T-cell (primary cell): Measurements from ENCODE around the gene GPR32. TPM values are rescaled to one million over a fixed set of nuclear protein-coding genes. Genes with fewer than 3 reads are reported as not detected.

Experiments used
- ATAC-seq, 4 experiments: fragments of 200-7000 bp in 3 of 4; fragments of 150-1000 bp in 1 of 4; cut with Tn5 transposase; replicated peaks in 1 of 4; 1 replicate in 3 of 4; 2 replicates in 1 of 4; pipeline ENCODE4 v1.10.0; 2021; ENCODE audit warnings: moderate library complexity in 3 of 4, mild to moderate bottlenecking in 2 of 4, moderate number of reproducible peaks in 1 of 4
- CTCF ChIA-PET, 2 donors: fragments of 300-600 bp; sonication (Branson Sonifier 250); formaldehyde crosslinking; loops; one replicate each; lab custom pipeline; 2022; ENCODE audit warnings: antibody characterized with exemption in 2 of 2; lab: Charles Lee
- POLR2A ChIA-PET, 2 donors: fragments of 300-600 bp; sonication (Branson Sonifier 250); formaldehyde crosslinking; loops; one replicate each; lab custom pipeline; 2022; ENCODE audit warnings: antibody characterized with exemption in 2 of 2; lab: Charles Lee
- DNase-seq, 35 experiments: peaks; one replicate each; pipeline versions ENCODE4 v3.0.0 to v3.0.0-alpha.2; 2013 to 2023
- H3K27ac ChIP-seq: one replicate; pipeline ENCODE4 v1.5.1; 2013; ENCODE audit warnings: low read length
- H3K27me3 ChIP-seq, 2 experiments: replicated peaks in 1 of 2; 1 replicate in 1 of 2; 2 replicates in 1 of 2; pipeline versions ENCODE4 v1.6.1 to v1.7.0; 2013; ENCODE audit warnings: low read length in 1 of 2, mixed read lengths in 1 of 2; ENCODE audit not compliant: control insufficient read depth in 2 of 2, insufficient read depth in 2 of 2; ENCODE audit errors: extremely low read depth in 1 of 2
- H3K36me3 ChIP-seq, 2 donors: 1 replicate in 1 of 2; 2 replicates in 1 of 2; pipeline versions ENCODE4 v1.6.1 to v1.7.0; 2013; ENCODE audit warnings: low read length in 1 of 2; ENCODE audit not compliant: control insufficient read depth in 2 of 2, insufficient read depth in 1 of 2; ENCODE audit errors: extremely low read depth in 1 of 2
- H3K4me1 ChIP-seq, 2 experiments: 1 replicate in 1 of 2; 2 replicates in 1 of 2; pipeline versions ENCODE4 v1.6.1 to v1.7.0; 2013; ENCODE audit warnings: low read length in 2 of 2, mixed read lengths in 1 of 2; ENCODE audit not compliant: insufficient read depth in 2 of 2, control insufficient read depth in 1 of 2; ENCODE audit errors: extremely low read depth in 1 of 2
- H3K4me3 ChIP-seq, 2 donors: 1 replicate in 1 of 2; 2 replicates in 1 of 2; pipeline versions ENCODE4 v1.5.1 to v1.7.0; 2013; ENCODE audit warnings: mild to moderate bottlenecking in 2 of 2, low read length in 1 of 2, moderate library complexity in 1 of 2; ENCODE audit not compliant: control insufficient read depth in 1 of 2; ENCODE audit errors: extremely low read depth in 1 of 2
- H3K9me3 ChIP-seq: 2 replicates; pipeline ENCODE4 v1.7.0; 2013
- H3K27ac Mint-ChIP-seq, 2 donors: one replicate each; pipeline ENCODE4 v1.8.0; 2020 to 2021; ENCODE audit warnings: mild to moderate bottlenecking in 2 of 2, mixed read lengths in 2 of 2
- H3K27me3 Mint-ChIP-seq, 2 donors: one replicate each; pipeline ENCODE4 v1.8.0; 2021 to 2022; ENCODE audit warnings: mixed read lengths in 2 of 2
- H3K36me3 Mint-ChIP-seq: one replicate; pipeline ENCODE4 v1.8.0; 2021; ENCODE audit warnings: mixed read lengths
- H3K4me1 Mint-ChIP-seq, 3 donors: one replicate each; pipeline ENCODE4 v1.8.0; 2020 to 2022; ENCODE audit warnings: mixed read lengths in 3 of 3, mild to moderate bottlenecking in 1 of 3
- H3K4me3 Mint-ChIP-seq, 3 donors: one replicate each; pipeline ENCODE4 v1.8.0; 2020 to 2022; ENCODE audit warnings: mild to moderate bottlenecking in 3 of 3, mixed read lengths in 3 of 3, moderate library complexity in 3 of 3
- H3K9me3 Mint-ChIP-seq, 3 donors: one replicate each; pipeline ENCODE4 v1.8.0; 2020 to 2022; ENCODE audit warnings: mixed read lengths in 3 of 3
- WGBS: methylation state at CpG from one replicate; pipeline ENCODE4 v1.1.5; 2013; ENCODE audit warnings: missing lambda C conversion rate; ENCODE audit not compliant: insufficient coverage; 5-methylcytosine and 5-hydroxymethylcytosine counted together
- total RNA-seq, 35 experiments: library from RNA in 6 of 35; stranded (reverse) in 6 of 35; fragments of 120-200 nt in 1 of 35; gene quantifications; one replicate each; pipeline versions ENCODE4 v1.2.1 to v1.2.4 and lab custom pipeline; 2013 to 2026

The GPR32 gene
- total RNA-seq, 5 donors from 2014 or later (not counting 1 experiment from before 2014, with no cell fraction given): not detected

DNA sequence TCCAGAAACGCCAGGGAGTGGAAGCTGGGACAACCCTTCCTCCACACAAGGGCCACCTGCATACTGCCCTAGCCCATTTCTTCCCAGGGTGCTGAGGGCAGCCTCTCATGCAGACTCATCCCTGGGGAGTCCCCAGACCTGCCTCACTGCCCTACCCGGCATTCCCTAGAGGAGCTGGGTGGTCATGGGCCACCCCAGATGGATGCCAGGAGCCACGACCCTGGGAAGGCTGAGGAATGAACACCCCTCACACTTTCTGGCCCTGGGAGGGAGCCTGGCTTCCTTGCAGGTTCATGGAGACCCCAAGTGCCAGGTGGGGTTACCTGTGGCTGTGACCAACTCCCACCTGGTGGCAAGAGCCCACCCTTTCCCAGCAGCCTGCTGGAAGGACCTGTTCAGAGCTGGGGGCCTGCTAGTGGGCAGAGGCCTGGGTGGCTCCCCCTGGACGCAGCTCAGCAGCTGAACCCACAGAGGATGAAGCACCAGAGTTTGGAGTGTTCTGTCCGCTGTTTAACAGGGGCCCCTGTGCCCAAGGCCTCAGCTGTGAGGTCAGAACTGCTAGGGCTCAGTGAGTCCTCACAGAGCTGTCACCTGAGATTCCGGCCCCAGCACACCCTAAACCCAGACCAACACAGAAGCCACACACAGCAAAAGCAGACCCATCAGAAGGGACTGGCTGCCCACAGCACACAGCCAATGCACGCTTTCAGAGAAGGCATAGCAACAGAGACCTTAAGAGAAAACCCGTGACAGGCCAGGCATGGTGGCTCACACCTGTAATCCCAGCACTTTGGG is 26.6 kb downstream of the GPR32 start:
- Mint-ChIP-seq H3K4me3 (no peak overlapping the region), H3K9me3 (no peaks in the 10 kb centered on the region), H3K27ac (no peak overlapping the region), H3K27me3 (no peaks in the 10 kb centered on the region), H3K4me1 (peaks cover 11 to 14% (median 13%) of the 10 kb centered on the region in 3 donors), H3K36me3 (peaks cover 9% of the 10 kb centered on the region)
- Histone ChIP-seq H3K4me1 (peaks cover 0 to 8% of the 10 kb centered on the region in 2 experiments), H3K27ac (no peak overlapping the region), H3K27me3 (peaks cover 0 to 5% of the 10 kb centered on the region in 2 experiments), H3K9me3 (no peaks in the 10 kb centered on the region), H3K4me3 (no peak overlapping the region), H3K36me3 (peaks cover 6 to 37% of the 10 kb centered on the region in 2 donors)
- ATAC-seq: no peak
- ChIA-PET CTCF (no interaction called here), POLR2A (no interaction called here)
- no peak for DNase-seq
- WGBS: 94% methylated on average over 5 of the region's 8 CpGs

DNA sequence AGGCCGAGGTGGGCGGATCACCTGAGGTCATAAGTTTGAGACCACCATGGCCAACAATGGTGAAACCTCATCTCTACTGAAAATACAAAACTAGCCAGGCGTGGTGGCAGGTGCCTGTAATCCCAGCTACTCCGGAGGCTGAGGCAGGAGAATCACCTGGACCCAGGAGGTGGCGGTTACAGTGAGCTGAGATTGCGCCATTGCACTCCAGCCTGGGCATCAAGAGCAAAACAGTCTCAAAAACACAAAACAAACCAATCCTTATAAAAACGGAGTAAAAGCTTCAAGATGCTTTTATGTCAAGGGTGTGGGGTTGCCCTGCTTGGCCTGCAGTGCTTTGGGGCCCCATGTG is 27.1 kb downstream of the GPR32 start:
- WGBS: 100% methylated on average over 2 of the region's 7 CpGs
- CTCF ChIA-PET: no interaction called here
- H3K9me3 Mint-ChIP-seq: no peaks in the 10 kb centered on the region
- H3K27ac Mint-ChIP-seq: no peak overlapping the region
- Histone ChIP-seq H3K27ac (no peak overlapping the region), H3K9me3 (no peaks in the 10 kb centered on the region), H3K4me1 (peaks cover 0 to 11% of the 10 kb centered on the region in 2 experiments), H3K27me3 (peaks cover 0 to 5% of the 10 kb centered on the region in 2 experiments), H3K36me3 (peaks cover 6 to 37% of the 10 kb centered on the region in 2 donors), H3K4me3 (no peak overlapping the region)
- peaks cover 16 to 19% (median 19%) of the 10 kb centered on the region in 3 donors for H3K4me1 Mint-ChIP-seq
- POLR2A ChIA-PET: no interaction called here
- no peaks in the 10 kb centered on the region for H3K27me3 Mint-ChIP-seq
- H3K36me3 Mint-ChIP-seq: peaks cover 9% of the 10 kb centered on the region
- H3K4me3 Mint-ChIP-seq: no peak overlapping the region
- ATAC-seq (no peak), DNase-seq (no peak)

DNA sequence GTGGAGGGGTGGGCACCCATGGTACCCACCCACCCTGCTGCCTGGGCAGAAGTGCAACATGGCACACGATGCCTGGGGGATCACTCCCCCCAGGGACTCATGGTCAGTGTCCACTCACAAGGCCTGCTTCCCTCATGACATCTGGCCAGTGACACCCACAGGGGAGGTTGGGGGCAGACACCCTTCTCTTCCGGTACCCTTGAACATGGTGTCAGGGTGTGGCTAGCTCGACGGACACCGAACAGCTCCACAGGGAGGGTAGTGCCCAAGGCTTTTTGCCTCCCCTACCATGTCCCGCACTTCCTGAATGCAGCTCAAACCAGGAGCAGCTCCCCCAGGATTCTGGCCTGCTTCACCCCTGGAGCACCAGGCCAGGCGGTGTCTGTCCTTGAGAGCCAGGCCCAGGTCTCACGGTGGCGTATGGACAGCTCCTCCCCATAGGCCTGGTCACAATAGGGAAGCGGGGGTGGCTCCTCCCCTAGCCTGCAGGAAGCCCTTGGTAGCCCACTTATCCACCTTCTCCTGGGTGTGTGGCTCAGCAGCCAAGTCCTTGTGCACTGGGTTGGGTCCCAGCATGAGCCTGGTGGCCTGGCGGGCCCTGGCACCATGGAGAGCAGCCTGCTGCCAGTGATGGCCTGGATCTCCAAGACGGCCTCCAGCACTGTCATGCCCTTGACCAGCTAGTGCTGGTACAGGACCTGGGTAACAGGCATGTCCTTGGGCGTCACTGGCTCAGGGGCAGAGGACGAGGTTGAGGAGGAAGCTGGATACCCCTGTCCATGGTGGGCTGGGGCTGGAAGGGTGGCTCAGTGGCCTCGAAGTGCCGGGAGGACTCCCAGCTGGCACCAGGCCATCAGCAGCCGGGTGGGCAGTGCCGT is 27.8 kb downstream of the GPR32 start:
- no peak overlapping the region for H3K27ac ChIP-seq
- H3K36me3 ChIP-seq: peaks cover 6 to 37% of the 10 kb centered on the region in 2 donors
- no peaks in the 10 kb centered on the region for H3K9me3 Mint-ChIP-seq
- H3K36me3 Mint-ChIP-seq: peaks cover 9% of the 10 kb centered on the region
- 96% methylated on average over 17 of the region's 18 CpGs for WGBS
- no peak for DNase-seq
- no peaks in the 10 kb centered on the region for H3K9me3 ChIP-seq
- peaks cover 0 to 17% of the 10 kb centered on the region in 2 experiments for H3K4me1 ChIP-seq
- H3K4me3 ChIP-seq: no peak overlapping the region
- H3K27me3 ChIP-seq: peaks cover 0 to 5% of the 10 kb centered on the region in 2 experiments
- POLR2A ChIA-PET: no interaction called here
- no peak overlapping the region for H3K4me3 Mint-ChIP-seq
- no peaks in the 10 kb centered on the region for H3K27me3 Mint-ChIP-seq
- peaks cover 21 to 25% (median 25%) of the 10 kb centered on the region in 3 donors for H3K4me1 Mint-ChIP-seq
- no peak for ATAC-seq
- CTCF ChIA-PET: no interaction called here
- no peak overlapping the region for H3K27ac Mint-ChIP-seq

DNA sequence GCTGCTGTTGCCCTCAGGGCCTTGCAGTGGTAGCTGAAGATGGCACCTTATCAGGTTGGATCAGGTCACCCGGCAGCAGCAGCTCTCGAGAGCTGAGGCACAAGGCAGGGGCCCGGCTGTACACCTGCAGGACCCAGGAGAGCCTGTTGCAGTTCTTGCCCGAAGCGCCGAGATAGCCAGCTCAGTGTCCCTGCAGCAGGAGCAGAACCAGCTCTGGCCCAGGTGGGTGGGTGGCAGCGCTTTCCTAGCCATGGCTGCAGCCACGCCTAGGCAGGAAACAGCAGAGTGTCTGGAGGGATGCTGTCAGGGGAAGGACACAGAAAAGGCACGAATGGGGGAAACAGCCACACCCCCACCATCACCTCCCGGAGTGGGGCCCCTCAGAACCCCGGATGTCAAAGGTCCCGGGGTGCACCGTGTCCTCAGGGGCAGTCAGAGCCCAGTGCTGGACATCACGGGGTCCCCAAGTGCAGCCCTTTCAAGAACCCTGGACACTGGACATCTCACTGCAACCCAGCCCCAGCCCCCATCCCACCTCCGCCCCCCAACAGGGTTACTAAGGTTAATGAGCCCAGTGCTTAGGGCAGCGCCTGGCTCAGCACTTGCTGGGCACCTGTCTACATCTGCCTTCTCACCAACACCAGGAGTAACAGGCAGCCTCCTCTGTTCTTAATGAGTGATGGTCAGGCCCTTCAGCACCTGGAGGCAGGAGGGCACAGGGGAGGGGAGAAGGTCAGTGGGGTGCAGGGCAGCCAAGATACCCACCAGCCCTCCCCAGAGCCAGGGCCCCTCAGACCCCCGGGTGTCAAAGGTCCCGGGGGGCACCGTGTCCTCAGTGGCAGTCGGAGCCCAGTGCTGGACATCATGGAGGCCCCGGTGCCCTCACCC is 28.6 kb downstream of the GPR32 start:
- POLR2A ChIA-PET: no interaction called here
- CTCF ChIA-PET: no interaction called here
- H3K27me3 Mint-ChIP-seq: no peaks in the 10 kb centered on the region
- H3K9me3 ChIP-seq: no peaks in the 10 kb centered on the region
- H3K27me3 ChIP-seq: peaks cover 0 to 2% of the 10 kb centered on the region in 2 experiments
- H3K4me1 ChIP-seq: peaks cover 8 to 26% of the 10 kb centered on the region in 2 experiments
- peaks cover 30 to 32% (median 31%) of the 10 kb centered on the region in 3 donors for H3K4me1 Mint-ChIP-seq
- H3K36me3 Mint-ChIP-seq: peaks cover 9% of the 10 kb centered on the region
- no peak overlapping the region for H3K27ac Mint-ChIP-seq
- 93% methylated on average over 12 of the region's 21 CpGs for WGBS
- DNase-seq (no peak), ATAC-seq (no peak)
- H3K9me3 Mint-ChIP-seq: no peaks in the 10 kb centered on the region
- H3K4me3 Mint-ChIP-seq: no peak overlapping the region
- H3K4me3 ChIP-seq: no peak overlapping the region
- H3K36me3 ChIP-seq: peaks cover 6 to 37% of the 10 kb centered on the region in 2 donors
- no peak overlapping the region for H3K27ac ChIP-seq

- WGBS: 83% methylated on average over 1 of the region's 3 CpGs
- DNase-seq (no peak), ATAC-seq (no peak)
- H3K4me1 Mint-ChIP-seq: peaks cover 29 to 32% (median 31%) of the 10 kb centered on the region in 3 donors
- no peak overlapping the region for H3K4me3 Mint-ChIP-seq
- H3K27me3 Mint-ChIP-seq: no peaks in the 10 kb centered on the region
- H3K27ac ChIP-seq: no peak overlapping the region
- H3K36me3 Mint-ChIP-seq: peaks cover 9% of the 10 kb centered on the region
- CTCF ChIA-PET: interaction anchor here in 1 of 2 donors (0.5 kb wide), 1 partner anchor 24 kb away, joined by 7 read pairs; no protein-coding TSS in a partner anchor
- H3K27ac Mint-ChIP-seq: no peak overlapping the region
- H3K9me3 Mint-ChIP-seq: no peaks in the 10 kb centered on the region
- POLR2A ChIA-PET: no interaction called here
- no peaks in the 10 kb centered on the region for H3K9me3 ChIP-seq
- H3K4me1 ChIP-seq: peaks cover 8 to 22% of the 10 kb centered on the region in 2 experiments
- no peak overlapping the region for H3K4me3 ChIP-seq
- peaks cover 6 to 37% of the 10 kb centered on the region in 2 donors for H3K36me3 ChIP-seq
- no peaks in the 10 kb centered on the region for H3K27me3 ChIP-seq
Measured at GRCh38 chr19:50799547-50799851, 29.2 kb downstream of the GPR32 start.

- 93% methylated on average over 5 of the region's 8 CpGs for WGBS
- POLR2A ChIA-PET: no interaction called here
- no peaks in the 10 kb centered on the region for H3K9me3 Mint-ChIP-seq
- Histone ChIP-seq H3K36me3 (peaks cover 0 to 33% of the 10 kb centered on the region in 2 donors), H3K27me3 (no peaks in the 10 kb centered on the region), H3K4me3 (no peak overlapping the region), H3K4me1 (peaks cover 8 to 26% of the 10 kb centered on the region in 2 experiments), H3K9me3 (no peaks in the 10 kb centered on the region), H3K27ac (no peak overlapping the region)
- CTCF ChIA-PET: interaction anchor here in 1 of 2 donors (0.6 kb wide), 1 partner anchor 355 kb away, joined by 3 read pairs; no protein-coding TSS in a partner anchor
- H3K27ac Mint-ChIP-seq: no peak overlapping the region
- DNase-seq (no peak), ATAC-seq (no peak)
- H3K4me3 Mint-ChIP-seq: no peak overlapping the region
- H3K36me3 Mint-ChIP-seq: peaks cover 9% of the 10 kb centered on the region
- peaks cover 38 to 48% (median 45%) of the 10 kb centered on the region in 3 donors for H3K4me1 Mint-ChIP-seq
- H3K27me3 Mint-ChIP-seq: no peaks in the 10 kb centered on the region
Measured at GRCh38 chr19:50801107-50801506, 30.8 kb downstream of the GPR32 start.
